HG02642 (cell line): ENCODE data around the gene RNF208.

Experiments used
- ATAC-seq: cut with Tn5 transposase; IDR thresholded peaks from one replicate; pipeline ENCODE4 v1.9.1; 2021; ENCODE audit warnings: mild to moderate bottlenecking; ENCODE audit not compliant: unreplicated experiment, poor library complexity

Gene RNF208

DNA sequence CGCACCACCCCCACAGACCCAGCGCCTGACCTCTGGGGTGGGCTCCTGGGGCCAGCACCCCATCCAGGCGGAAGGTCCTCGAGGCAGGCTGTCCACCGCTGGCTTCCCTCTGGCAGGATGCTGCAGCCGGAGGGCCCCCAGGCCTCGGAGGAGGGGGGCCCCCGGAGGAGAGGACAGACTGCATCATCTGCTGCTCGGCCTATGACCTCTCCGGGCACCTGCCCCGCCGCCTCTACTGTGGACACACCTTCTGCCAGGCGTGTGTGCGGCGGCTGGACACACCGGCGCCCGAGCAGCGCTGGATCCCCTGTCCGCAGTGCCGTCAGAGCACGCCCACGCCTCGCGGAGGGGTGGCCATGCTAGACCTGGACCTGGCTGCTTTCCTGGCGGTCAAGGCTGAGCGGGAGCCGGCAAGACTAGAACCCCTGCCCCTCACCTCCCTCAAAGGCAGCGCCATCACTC, 6.5 kb upstream of the RNF208 start:
- no peak for ATAC-seq

DNA sequence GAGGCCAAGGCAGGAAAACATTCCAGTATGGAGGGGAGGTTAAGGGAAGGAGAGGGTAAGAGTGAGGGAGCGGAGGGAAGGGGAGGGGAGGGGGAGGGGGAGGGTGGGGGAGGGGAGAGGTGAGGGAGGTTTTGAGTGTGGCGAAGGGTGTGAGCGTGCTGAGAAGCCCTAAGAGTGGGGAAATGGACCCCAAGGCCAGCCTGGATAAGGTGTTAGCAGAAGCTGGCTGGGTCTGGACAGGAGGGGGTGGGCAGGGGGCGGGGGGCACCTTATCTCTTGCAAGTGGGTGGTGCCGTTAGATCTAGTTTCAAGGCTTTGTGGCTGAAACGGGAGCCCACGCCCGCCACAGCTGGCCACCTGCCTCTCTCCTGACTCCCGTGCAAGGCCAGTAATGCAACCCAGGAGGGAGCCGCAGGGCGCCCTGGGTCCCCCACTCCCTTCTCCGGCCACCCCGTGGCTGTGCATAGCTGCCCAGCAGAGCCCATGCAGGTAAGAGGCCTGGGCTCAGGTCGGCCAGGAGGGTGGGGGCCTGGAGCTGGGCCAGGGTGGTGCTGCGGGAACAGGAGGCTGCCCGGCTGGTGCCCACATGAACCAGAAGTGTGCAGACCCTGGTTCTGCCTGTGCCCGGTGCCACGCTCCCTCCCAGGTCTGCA, 5.9 kb upstream of the RNF208 start:
- no peak for ATAC-seq

DNA sequence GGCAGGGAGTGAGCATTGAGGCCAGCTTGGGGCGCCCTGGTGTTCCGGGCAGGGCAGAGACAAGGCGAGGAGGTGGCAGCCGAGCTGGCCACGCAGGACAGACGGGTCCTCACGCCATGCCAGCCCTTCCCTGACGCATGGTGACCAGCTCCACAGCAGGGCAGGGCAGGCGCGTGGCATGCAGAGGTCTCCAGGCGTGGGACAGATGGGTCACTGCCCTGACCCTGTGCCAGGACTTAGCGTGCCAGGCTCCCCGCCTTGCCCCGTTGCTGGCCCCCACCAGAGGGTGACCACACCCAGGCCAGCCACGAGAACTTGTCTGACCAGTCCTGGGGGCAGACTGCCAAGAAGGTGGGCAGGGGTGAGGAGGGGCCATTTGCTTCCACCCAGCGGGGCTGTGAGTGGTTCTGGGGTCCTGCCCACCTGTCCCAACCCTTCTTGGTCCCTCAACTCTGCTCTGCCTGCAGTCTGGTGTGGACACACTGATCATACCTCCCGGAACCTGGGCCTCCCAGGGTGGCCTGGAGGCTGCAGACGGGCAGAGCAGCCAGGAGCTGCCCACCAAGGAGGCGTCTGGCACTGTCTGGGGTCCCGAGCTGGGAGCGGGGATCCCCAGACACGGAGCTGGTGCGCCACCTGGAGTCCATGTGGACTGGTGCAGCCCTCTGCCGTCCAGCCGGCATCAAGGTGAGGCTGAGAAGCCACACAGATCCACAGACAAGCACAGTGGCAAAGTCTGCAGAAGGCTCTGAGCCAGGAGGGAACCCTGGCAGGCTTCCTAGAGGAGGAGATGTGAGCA, 5.2 kb upstream of the RNF208 start, which contains the start of gene RNF224:
Gene RNF224, plus strand, starts transcription at position 449 of the 799 bp plus-strand sequence. CDS start 834 bp downstream, outside the sequence.
- no peak for ATAC-seq

DNA sequence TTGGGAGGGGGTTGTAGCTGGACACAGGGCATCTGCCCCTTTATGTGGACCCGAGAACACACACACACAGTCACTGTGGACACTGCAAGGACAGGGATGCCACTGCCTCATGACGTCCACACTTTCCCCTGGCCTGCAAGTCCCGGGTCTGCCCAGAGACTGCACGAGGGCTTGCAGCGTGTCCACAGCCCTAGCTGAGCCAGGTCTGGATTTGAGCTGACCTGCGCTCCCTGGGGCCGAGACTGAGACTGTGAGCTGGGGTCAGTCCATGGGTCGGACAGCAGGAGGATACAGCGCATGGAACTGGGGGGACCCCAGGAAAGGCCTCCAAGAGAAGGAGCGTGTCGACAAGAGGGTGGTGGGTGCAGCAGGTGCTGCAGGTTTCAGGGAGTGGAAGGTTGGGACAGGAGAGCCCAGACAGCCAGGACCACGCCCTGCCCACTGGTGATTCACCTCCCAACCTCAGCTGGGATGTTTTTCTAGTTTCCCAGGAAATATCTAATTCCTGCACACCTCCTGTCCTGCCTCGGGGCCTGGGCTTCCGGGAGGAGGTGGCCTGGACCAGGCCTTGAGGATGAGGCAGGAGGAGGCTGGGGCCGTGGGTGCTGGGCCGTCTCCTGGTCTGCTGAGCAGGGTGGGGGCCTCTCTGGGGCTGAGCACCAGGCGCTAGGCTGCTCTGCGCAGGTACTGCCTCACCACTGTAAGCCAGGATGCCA, 4.5 kb upstream of the RNF208 start:
- ATAC-seq = no peak

DNA sequence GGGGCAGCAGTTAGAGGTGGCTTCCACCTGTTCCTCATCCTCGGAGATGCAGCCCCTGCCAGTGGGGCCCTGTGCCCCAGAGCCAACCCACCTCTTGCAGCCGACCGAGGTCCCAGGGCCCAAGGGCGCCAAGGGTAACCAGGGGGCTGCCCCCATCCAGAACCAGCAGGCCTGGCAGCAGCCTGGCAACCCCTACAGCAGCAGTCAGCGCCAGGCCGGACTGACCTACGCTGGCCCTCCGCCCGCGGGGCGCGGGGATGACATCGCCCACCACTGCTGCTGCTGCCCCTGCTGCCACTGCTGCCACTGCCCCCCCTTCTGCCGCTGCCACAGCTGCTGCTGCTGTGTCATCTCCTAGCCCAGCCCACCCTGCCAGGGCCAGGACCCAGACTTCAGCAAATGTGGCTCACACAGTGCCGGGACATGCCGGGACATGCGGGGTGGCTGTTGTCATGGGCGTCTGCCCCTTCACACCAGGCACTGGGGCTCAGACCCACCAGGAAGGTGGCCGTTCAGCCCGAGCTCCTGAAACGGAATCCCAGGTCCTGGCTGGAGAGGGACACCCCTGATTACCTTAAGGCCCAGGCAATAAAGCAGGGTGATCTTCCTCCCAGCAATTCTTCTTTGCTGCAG, 3.8 kb upstream of the RNF208 start:
- no peak for ATAC-seq

DNA sequence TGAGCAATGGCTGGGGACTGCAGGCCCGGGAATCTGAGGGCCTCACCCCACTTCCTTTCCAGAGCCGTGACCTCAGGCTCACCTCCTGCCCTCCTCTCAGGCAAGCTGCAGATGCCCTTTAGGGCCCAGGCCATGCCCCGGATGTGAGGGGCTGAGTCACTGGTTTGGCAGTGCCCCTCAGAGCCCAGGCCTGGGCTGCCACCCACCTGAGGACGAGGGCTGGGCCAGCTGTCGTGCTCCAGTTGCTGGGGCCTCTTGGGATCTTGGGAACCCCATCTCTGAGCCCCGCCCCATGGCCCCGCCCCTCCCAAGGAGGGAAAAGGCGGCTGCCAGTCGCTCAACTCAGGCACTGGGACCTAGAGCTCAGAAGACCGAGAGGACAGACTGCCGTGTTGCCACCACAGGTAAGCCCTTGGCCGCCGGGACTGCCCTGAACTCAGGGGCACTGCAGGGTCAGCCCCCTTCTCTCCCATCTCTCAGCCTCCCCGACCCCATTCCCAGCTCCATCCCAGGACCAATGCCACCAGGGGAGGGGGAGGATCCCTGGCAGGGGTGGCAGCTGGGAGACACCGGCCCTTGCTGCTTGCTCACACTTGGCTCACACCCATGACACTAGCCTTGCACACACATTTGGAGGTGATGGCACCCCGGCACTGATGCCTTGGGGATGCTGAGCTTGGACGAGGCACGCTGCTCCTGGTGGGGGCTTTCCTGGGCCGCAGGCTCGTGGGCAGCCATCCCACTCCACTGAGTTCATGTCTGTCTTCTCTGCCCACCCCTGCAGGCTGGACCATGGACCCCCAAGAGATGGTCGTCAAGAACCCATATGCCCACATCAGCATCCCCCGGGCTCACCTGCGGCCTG, 3.0 kb upstream of the RNF208 start, which contains the start of gene CYSRT1:
Gene CYSRT1, plus strand, starts transcription at position 345 of the 865 bp plus-strand sequence. Its CDS starts 448 bp downstream, at position 793.
- no peak for ATAC-seq

DNA sequence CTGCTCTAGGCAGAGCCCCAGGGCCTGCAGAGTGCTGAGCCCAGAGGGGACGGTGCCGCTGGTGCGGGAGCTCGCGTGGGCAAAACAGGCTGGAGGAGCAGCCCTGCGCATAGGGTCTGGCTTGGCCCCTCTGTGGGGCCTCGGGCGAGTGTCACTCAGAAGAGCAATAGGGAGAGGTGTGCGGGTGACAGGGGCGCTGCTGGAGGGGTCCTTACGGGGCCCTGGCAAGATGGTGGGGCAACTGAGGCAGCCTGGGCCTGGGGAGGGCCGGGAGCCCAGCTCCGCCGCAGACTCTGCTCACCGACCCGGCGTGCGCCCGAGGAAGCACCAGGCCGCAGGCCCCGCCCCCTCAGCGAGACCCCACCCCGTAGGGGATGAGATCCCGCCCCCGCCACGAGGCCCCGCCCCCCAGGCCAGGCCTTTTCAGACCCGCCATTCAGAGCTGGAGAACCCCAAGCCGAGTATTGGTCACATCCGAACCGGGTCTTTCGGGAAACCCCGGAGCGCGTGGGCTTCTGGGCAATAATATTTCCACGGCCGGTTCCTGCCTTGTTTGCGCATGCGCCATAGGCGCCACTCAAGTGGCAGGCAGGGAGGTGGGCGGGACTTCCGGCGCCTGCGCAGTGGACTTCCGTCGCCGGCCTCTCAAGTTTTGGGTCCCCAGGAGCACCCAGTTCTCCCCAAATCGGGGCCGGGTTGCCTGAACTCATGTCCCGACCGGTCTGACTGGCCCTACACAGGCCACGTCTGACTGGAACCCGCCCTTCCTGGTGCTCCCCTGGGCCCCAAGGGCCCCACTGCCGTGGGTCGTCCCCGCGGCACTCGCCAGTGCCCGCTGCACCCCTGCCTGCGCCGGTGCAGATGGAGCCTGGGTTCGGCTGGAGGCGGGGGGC, 1.3 kb upstream of the RNF208 start:
- peak; percentile 73 for ATAC-seq

DNA sequence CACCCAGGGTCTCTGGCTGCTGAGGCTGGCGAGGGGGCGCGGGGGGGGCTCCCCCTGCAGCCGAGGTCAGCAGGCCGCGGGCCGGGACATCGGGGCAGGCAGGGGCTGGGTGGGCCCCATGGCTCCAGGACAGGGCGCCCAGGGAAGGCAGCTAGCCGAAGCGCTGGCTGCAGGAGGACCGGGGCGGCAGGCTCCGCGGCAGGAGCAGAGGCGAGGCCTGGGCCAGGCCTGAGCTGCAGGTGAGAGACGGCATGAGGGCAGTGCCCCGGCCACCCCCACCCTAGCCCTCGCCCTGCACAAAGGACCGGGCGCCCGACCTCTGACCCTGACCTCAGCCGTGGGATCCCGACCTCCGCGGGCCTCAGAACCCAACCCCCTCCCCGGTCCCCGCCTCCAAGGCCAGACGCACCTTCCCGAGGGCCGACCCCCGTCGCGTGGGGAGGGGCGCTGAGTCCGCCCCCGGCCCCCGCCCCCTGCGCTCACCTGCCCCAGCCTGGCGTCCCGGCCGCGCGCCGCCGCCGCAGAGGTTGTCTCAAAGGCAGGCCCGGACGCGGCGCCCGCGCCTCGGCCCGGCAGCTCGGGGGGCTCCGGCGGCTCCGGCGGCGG, 431 bp downstream of the RNF208 start:
- ATAC-seq = no peak

DNA sequence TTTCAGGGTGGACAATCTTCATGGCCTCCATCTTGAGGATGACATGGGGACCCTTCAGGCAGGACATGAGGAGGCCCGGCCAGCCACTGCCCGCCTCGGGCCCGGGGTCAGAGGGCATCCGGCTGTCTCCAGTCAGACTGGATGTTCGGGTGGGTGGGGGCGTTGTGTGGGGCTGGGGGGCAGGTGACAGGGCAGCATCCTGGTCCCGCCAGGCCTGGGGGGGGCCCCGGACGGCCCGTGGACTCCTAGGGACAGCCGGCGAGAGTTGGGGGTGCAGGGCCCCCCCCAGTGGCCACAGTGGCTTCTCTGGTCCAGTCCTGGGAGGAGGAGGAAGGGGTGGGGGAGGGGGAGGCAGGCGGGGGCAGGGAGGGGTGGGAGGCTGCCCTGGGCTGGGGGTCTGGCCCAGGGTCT, 940 bp downstream of the RNF208 start:
- ATAC-seq = no peak

DNA sequence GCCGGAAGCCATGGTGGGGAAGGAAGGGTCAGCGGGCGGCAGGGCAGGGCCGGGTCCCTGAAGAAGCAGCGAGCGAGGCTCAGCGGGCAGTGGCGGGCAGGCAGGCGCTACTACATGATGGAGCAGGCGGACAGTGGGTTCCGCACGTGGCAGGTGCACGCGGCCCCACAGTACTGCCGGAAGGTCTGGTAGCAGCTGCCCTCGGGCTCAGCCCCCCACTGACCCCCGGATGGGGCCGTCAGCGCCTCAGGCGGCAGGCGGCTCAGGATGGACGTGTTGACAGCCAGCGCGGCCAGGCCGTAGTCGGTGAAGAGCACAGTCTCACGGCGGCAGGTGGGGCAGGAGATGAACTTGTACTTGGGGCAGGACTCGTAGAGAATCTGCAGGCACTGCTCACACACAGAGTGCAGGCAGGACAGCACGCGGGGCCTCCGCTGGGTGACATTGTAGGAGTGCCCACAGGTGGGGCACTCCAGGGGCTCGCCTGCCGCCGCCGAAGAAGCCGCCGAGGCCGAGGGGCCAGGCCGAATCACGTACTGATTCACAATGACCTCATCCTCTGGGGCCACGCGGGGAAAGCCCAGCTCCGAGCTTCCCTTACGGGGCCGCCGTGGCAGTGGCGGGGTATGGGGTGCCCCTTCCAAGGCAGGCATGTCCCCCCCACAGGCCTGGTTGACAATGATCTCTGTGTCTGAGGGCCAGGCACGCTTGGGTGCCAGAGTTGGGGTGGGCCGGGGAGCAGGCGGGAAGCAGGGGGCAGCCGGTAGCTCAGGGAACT, 1.5 kb downstream of the RNF208 start:
- ATAC-seq = no peak

DNA sequence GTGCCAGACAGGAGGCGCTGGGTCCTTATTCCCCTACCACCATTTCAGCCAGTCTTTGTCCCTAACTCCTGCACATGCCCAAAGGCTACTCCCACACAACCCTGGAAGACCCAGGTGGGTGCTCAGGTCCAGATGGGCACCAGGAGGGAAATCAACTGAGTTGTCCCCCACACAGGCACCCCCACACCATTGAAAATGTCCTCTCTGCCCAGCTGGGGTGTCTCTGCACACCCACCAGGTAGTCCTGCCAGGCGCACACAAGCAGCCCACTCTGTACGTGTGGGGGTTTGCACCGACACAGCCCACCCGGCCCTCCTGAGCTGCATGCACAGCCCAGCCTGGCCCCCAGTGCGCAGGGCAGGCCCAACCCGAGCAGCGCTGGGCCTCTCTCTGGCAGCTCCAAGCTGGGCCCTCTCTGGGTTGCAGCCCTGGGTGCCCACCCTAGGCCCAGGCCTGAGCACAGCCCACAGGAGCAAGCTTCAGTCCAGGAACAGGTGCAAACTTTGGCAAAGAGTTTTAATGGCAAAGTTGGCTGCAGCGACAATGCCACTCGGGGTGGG, 2.2 kb downstream of the RNF208 start:
- no peak for ATAC-seq

DNA sequence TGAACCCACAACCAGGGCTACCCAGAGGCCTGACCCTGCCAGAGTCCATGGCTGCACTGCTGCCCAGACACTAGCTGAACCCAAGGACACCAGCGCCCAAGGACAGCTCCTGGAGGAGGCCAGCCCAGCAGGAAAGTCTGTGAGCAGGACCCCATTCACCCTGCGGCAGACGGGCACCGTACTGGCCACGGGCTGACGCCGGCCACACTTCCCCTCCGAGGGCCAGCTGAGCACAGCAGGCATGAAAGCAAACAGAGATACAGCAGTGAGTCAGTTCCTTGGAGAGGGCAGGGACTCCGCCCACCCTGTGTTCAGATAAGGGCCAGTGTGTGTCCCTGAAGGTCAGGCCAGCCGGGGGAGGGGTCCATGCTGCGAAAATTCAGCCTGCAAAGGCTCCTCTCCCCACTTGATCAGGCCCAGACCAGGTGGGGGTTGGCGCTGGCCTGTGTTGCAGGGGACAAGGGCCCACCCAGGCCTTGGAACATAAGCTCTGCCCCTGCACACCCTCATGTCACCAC, 3.2 kb downstream of the RNF208 start:
- ATAC-seq = no peak

DNA sequence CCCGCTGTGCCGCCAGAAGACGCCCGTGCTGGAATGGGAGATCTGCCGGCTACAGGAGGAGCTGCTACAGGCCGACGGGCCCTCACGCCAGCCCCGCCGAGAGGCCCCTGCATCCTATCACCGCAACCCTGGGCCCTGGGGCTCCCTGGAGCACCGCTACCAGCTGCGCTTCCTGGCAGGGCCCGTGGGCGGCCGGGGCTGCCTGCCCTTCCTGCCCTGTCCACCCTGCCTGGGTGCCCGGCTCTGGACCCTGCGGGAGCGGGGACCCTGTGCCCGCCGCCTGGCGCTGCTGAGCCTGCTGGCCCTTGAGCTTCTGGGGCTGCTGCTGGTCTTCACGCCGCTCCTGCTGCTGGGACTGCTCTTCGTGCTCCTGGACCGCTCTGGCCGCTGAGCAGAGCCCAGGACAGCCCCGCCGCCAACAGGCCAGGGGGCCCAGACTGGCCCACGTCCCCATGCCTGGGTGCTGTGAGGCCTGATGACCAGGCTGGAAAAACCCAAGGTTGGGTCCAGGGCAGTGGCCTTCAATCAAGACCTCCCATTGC, 3.8 kb downstream of the RNF208 start:
- ATAC-seq = no peak

DNA sequence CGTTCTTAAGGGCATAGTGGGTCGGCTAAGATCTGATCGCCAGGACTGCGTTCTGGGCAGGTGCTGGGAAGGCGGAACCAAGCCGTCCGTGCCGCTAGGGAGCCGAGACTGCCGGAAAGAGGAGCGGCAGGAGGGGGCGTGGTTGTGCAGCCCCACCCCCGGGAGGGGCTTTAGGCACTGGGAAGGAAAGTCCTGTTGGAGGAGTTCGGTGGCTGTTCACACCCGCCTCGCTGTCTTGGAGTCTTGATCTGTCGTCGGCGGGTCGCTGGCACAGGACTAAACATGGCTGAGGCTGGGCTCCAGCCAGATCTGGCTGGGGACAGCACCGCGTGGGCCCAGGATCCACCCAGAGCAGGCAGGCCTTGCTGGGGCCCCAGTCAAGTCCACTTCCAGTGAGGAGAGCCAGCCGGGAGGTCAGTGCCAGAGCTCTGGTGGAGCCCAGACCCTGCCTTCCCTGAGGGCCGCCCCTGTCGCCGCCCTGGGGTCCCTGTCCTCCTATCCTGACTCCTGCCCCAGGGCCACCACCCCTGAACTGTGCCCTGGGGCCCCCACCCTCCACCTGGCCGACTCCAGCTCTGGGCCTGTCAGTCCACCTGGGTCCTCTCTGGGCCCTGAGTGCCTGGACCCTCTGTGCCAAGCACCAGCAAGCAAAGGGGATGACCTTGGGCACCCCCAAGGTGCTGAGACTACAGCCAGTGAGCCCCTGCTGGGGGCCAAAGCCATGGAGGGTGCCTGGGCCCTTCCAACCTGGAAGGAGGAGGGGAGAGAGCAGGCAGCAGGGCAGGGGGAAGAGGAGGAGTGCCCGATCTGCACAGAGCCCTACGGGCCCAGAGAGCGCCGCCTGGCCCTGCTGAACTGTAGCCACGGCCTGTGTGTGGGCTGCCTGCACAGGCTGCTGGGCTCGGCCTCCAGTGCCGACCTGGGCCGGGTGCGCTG, 4.5 kb downstream of the RNF208 start:
- ATAC-seq = no peak

DNA sequence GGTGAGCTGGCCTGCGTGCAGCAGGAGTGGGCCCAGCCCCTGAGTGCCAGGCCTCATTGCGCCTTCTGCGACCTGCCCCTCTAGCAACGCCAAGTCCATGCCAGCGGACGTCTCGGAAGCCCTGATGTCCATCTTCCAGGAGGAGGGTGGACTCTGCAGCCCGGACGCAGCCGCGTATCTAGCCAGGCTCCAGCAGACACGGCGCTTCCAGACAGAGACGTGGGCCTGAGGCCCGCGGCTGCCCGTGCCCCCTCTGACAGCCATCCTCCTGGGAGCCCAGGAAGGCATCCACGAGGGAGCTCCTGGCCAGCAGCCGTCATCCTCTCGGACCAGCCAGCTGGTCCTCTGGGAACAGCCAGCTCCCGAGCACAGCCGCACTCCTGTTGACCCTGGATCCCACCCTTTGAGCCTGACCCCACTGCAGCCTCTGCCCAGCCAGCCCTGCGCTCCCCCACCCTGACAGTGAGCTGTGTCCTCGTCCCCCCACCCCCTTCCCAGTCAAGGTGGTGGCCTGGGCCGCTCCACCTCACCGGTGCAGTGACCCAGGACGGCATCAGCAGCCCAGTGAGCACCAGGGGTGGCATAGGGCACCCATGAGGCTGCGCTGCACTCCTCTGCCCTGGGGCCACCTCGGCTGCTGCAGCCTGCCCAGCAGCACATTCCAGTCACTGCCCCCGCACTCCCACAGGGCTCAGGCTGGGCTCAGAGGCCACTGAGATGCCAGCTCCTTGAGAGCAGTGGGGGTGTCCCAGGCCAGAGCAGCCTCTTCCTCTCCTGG, 5.7 kb downstream of the RNF208 start:
- no peak for ATAC-seq
